ENCODE measurements around the gene EIF5AL1.
"Not testable (repeated sequence)": the region's sequence is repeated elsewhere in the genome, so short reads cannot be mapped to it uniquely, and the experiment has no call there.

The EIF5AL1 gene

GRCh38 chr10:79516532-79517205 is 4.3 kb downstream of the EIF5AL1 start:
- not testable (repeated sequence) for DNase-seq

GRCh38 chr10:79517567-79517966 is 5.2 kb downstream of the EIF5AL1 start:
- DNase-seq = not testable (repeated sequence)

DNA sequence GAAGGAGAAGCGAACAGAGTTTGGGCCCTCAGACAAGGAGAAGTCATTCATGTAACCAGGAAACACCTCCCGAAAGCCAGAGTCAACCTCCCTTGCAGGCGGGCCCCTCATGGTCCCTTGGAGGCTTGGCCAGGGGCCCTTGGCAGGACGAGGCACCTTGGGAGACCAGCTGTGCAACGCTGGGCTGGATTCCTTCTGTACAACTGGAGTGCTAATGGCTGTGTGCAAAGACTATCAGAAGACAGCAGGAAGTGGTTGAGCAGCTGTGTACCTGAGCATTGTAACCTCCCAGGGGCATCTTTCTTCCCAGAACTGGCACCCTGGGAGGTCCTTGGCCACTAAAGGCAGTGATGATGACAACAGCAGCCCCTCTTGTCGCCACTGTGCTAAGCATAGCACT is 9.4 kb downstream of the EIF5AL1 start:
- DNase-seq = not testable (repeated sequence)

- not testable (repeated sequence) for DNase-seq
Measured at GRCh38 chr10:79522464-79522863, 10.1 kb downstream of the EIF5AL1 start.

GRCh38 chr10:79523157-79523853 is 11.0 kb downstream of the EIF5AL1 start:
- DNase-seq = not testable (repeated sequence)

DNA sequence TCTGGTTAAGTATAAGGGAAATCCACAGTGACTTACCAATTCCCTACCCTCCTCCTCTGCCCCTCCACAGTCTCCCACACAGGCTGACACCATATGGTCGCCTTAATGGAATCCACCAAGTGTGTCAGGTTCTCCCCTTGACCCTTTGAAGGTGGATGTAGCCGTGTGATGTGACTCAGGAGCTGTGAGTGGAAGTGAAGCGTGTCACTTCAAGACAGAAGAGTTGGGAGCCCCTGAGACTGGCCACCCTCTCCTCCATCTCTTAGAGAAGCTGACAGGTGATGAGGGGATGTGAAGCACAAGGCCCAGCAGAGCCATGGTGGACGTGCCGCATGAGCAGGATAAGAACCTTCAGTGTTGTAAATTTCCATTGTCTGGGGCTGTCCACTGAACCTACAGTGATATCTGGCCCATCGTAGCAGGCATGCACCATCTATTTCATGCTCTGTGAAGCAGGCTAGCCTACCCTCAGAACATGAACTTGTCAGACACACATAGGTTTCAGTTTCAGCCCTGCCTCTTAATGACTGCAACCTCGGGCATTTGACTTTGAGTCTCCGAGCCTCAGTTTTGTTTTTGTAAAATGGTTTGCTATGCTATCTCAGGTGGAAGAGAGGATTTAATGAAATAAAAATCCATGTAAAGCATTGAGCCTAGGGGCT is 12.8 kb downstream of the EIF5AL1 start:
- not testable (repeated sequence) for DNase-seq

- not testable (repeated sequence) for DNase-seq
Measured at GRCh38 chr10:79528261-79528660, 15.9 kb downstream of the EIF5AL1 start.

- DNase-seq = not testable (repeated sequence)
Measured at GRCh38 chr10:79533142-79533902, 21.0 kb downstream of the EIF5AL1 start.

DNA sequence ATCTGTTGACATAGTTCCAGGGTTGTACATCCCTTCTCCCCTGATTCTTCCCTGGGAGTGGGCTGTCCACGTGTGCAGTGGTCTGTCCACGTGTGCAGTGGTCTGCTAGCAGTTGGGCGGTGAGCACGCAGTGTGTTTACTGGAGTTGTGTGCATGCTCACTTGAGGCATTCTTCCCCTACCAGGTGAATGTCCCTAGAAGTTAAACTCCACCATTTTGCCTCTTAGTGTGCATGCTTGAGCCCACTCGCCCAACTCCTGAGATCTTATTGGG is 21.5 kb downstream of the EIF5AL1 start:
- DNase-seq = not testable (repeated sequence)

DNA sequence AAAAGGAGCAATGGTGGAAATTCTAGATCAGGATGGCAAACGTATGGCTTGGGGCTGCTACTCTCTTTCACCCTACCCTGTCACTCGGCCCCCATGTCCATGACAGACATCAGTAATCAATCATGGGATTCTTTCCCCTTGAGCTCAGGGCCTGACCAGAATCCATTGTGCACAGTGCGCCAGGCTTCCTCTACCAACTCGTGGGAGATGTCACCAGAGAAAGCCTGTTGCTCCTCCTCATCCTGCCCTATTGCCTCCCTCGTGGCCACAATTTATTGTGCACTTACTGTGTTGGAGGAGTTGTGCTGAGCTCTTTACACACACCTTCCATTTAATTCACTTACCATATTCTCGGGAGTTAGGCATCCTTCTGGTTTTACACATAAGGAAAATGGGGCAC is 26.0 kb downstream of the EIF5AL1 start:
- not testable (repeated sequence) for DNase-seq

GRCh38 chr10:79540930-79541329 is 28.6 kb downstream of the EIF5AL1 start:
- not testable (repeated sequence) for DNase-seq

DNA sequence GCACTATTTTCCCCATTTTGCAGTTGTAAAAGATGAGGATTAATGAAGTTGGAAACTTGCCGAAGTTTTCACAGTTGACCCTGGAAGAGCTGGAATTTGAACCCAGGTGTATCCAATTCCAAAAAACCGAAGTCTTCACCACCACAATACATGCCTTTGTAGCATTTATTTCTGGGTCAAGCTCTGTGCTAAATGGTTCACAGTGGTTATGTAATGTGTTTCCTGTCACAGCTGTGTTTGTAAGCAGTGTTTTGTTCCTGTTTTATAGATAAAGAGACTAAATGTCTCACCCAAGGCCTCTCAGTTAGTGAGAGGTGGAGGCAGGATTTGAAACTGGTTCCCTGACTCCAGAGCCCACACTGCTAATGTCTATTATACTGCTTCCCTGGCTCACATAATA is 30.3 kb downstream of the EIF5AL1 start:
- DNase-seq = no peak

- not testable (repeated sequence) for DNase-seq
Measured at GRCh38 chr10:79544408-79544807, 32.1 kb downstream of the EIF5AL1 start.

DNA sequence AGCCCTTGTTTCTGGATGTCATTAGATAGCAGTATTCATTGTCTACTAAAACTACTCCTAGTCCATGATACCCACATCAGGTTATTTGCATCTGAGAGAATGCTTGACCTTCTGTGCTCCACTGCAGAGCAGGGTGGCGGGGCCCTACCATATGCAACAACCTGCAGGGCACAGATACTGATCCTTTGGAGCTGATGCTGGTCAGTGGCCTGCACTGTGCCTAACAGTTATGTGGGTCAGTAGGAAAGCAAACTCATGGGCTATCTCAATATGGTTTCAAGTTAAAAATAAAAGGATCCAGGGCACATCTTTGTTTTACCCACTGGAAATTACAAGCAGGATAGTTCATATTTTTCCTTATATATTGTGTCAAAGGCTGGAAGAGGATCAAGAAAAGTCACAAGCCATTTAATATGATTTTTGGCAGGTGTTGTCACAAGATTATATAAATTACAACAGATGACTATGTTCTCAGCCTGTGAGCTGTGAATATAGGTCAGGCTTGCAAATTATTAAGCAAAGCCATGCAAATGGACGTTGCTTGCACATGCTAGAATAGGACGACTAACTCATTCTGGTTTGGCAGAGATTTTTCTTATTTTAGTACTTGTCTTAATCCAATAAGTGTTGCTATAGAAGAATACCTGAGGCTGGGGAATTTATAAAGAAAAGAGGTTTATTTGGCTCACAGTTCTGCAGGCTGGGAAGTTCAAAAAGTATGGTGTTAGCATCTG is 32.8 kb downstream of the EIF5AL1 start:
- DNase-seq = not testable (repeated sequence)

DNA sequence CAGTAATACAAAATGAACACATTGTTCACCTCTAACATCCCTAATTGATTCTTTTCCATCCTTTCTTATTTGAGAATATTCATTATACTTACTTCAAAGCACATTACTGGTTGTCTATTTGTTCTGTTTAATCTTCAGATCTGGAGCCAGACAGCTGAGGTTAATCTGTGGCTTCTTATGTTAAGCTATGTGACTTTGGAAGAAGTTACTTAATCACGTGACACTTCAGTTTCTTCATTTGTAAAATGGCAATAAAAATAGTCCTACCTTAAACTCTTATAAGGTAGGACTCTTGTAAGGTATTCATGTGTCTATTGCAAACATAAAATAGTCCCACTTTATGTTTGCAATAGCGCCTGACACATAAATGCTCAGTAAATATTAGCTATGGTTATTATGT is 34.8 kb downstream of the EIF5AL1 start:
- not testable (repeated sequence) for DNase-seq

DNA sequence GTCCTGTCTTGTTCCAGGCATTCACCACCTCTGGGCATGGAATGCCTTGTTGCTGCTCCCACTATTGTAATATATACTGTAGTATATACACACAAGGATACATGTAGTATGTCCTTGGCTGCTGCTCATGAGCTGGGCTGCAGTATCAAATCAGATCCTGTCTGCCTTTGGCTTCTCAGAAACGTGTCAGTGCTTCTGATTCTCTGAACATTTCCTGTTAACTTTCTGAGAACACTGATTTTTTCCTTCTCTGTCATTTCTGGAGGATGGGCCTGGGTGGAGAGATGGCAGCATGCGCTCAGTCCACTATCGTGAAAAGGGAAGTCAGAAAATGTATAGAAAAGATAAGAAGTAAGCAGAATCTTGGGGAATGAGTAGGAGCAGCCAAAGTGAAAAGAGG is 35.6 kb downstream of the EIF5AL1 start:
- DNase-seq = no peak

GRCh38 chr10:79552143-79552542 is 39.8 kb downstream of the EIF5AL1 start:
- DNase-seq = no peak

- DNase-seq = no peak
Measured at GRCh38 chr10:79555354-79556309, 43.3 kb downstream of the EIF5AL1 start.

GRCh38 chr10:79556961-79557360 is 44.6 kb downstream of the EIF5AL1 start:
- DNase-seq = not testable (repeated sequence)

GRCh38 chr10:79559726-79560125 is 47.4 kb downstream of the EIF5AL1 start:
- no peak for DNase-seq

DNA sequence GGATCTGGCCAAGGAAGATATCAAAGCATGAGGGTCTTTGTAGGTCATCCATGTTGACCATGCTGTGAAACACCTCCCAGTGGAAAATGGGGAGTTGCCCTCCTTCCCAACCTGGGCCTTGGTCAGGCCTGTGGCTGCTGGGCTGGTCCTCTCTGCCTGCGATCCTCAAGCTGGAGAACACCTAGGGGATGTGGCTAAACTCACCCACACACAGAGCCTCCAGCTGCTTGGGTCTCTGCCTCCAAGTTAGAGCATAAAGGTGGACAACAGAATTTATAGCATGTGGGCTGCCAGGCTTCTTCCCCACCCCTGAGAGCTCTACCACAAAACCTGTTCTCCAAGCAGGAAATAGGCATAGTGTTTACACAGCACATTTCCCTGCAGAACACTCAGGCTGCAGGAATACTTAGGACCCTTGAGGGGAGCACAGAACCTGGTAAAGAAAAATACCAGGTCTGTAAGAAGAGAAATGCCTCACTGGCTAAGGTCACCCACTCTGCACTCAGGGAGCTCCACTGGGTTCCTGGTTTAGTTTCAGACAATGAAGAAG is 47.9 kb downstream of the EIF5AL1 start, which contains the start of gene SFTPA2:
SFTPA2 (minus strand) TSS at position 248 of the 550 bp plus-strand sequence. CDS start 924 bp downstream, outside the sequence.
- DNase-seq = no peak

All from stimulated activated CD4-positive, alpha-beta T cell treated with anti-CD3 and anti-CD28 coated beads, Interleukin-2, amount 100 ng/mL, for 48 hours (primary cell).